DMS53 treated with DMSO at 0.1 percent for 48 hours (cell line): Measurements from ENCODE around the gene SRR.
"Not testable (repeated sequence)": the region's sequence is repeated elsewhere in the genome, so short reads cannot be mapped to it uniquely, and the experiment has no call there.

Experiments
- DNase-seq: peaks from one replicate; lab custom pipeline; 2025; ENCODE audit not compliant: unreplicated experiment; lab: John Stamatoyannopoulos, UW

Gene SRR

DNA sequence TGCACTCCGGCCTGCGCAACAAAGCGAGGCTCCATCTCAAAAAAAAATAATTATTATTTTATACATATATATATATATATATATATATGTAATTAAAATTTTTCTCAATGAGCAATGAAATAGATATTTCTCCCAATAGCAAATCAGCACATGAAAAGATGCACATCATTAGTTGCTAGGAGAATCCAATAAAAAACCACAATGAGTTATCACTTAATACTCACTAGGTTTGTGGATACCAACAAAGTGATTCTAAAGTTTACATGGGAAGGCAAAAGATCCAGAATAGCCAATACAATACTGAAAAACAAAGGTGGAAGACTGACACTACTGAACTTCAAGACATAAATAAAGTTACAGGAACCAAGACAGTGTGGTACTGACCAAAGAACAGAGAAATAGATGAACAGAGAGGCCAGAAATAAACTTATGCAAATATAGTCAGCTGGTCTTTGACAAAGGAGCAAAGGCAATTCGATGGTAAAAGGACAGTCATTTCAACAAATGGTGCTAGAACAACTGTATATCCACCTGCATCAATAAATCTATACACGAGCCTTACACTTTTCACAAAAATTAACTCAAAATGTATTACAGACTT is 13.8 kb upstream of the SRR start:
- DNase-seq: no peak

DNA sequence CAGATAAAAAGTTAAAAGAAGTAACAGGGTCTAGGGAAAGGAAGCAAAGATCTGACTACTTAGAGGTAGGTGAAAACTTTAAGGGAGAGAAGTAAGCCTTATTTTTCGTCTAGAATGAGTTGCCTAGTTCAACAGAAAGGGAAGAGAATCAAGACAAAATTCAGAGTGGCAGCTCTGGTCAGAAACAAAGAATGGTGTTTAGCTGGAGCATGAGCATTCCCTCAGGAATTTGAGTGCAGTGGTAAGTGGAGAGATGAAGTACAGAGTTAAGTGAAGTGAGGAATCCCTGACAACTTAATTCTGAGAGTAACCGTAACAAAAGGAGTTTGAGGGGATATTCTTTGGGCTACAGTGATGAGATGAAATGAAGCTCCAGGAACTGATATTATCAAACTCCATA is 11.7 kb upstream of the SRR start:
- no peak for DNase-seq

DNA sequence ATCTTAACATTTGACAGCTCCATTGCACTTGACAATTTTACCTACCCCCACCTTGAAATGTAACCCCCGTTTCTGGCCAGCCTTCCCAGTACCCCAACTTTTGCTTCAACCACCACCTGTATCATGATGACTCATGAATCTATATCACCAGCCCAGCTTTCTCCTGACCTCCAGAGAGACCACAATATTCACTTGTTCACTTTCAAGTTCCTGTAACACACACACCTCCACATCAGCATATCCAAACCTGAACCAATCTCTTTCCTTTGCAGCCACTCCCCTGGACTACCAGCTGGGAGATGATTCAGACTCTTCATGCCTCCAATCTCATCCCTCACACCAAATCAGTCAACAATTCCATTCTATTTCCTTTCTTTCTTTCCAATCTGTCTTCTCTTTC is 8.2 kb upstream of the SRR start:
- no peak for DNase-seq

DNA sequence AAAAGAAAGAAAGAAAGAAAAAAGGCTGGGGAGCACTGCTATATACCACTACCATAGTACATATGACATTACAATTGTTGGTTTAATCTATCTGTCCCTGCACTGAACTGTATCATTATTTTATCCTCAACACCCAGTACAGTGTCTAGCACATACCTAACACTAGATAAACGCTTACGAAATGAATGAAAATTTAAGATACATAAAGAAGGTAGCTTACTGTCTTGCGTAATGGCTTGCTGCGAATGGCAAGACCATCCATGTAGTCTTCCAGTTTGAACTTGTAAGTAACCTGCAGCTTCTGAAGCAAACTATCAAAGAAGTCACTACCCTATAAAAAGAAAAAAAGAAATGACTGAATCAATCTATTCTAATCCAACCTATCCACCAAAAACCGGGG is 6.7 kb upstream of the SRR start:
- DNase-seq: no peak

DNA sequence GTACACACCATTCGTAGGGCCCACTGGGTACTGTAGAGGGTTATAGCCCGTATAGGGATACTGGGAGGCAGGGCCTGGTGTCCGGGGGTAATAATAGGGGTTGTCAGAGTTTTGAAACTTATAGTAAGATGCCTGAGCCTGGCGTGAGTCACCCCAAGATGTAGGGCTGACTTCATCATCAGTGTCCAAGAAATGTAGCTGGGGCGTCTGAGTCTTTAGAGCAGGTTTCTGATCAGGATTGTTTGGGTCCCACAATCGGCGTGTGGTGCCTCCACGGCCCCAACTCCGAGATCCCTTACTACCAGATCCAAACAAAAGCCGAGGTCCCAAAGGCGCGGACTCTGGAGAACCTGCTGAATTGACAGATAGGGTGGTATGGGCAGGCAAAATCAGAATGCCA is 4.6 kb upstream of the SRR start:
- no peak for DNase-seq

DNA sequence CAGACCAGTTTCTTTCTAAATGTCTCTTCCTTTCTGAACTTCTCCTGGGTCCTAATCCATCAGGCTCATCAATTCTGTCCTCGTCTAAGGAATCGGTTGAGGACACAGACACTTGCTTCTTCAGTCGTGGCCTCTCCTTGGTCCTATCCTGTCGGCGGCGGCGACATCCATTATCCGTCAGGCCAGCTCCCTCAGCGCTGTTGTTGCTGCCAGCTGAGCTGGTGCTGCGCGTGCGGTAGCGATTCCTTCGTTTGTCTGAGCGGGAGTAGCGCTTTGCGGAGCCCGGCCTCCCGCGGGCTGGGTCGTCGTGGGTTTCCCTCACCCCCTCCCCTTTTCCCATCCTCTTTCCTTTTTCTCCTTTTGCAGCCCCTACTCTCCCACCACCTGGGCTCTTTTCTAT is 4.0 kb upstream of the SRR start:
- no peak for DNase-seq

DNA sequence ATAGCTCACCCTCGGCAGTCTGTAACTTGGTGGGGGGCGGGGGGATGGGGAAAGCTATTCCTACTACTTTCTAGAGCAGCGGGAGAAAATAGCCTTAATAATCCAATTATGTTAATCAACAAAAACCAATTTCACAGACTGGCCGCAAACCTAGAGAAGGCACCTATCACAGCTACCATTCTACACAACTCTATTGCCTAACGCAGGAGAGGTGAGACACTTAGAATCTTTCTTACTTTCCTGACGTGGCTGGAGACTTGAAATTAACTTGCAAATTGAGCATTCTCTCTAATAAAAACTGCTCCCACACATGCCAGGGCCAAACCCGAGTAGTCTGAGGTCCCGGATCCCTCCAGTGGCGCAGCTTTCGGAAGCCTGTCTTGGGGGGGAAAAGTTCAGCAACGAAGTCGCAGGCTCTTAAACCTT is 959 bp upstream of the SRR start:
- no peak for DNase-seq

DNA sequence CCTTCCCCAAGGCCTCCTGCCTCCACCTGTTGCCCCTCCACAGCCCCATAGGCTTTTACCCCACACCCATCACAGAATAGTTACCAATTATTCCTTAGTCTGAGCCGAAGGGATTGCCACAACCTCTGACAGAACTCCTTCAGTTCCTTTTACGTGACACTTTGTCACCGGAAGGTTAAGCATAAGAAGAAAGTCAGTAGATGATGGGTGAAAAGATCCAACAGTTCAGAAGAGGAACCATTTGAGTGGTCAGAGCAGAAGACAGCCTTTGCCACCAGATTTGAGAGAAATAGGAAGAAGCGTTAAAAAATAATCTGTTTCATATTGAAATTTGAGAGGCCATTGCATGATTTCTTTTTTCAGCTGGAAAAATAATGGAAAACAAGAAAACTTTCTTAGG is 1.2 kb downstream of the SRR start:
- no peak for DNase-seq

DNA sequence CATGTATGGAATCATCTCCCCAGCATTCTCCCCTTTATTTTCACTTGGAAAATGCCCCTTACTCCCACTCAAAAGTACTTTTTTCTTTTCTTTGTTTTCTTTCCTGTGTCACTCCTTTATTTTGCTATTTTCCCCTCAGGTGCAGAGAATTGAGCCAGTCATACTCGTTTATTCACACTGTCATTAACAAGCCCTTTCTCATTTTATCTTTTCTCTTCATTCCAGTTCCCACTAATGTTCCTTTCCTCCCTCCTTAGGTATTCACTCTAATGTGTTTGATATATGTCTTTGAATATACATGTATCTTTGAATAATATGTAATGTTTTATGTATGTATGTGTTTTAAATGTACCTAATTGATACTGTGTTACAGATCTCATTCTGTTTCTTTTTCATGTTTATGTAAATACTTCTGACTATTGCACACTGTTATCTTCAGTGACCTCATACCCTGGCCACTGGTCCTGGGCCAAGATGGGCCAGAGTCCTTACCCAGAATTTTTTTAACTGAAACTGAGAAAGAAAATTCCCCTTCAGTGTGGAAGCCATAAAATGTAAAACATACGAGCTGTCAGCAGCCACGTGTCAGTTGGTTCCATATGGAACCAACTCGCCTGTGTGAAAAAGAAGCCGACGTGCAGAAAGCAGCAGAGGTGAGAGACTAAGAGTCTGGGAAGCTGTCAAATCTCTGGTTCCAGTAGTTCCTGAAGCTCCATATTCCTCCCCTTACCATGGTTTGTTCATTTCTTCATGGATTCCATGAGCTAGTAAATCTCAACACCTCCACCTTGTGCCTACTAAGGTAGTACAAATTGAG is 5.8 kb downstream of the SRR start:
- no peak for DNase-seq

DNA sequence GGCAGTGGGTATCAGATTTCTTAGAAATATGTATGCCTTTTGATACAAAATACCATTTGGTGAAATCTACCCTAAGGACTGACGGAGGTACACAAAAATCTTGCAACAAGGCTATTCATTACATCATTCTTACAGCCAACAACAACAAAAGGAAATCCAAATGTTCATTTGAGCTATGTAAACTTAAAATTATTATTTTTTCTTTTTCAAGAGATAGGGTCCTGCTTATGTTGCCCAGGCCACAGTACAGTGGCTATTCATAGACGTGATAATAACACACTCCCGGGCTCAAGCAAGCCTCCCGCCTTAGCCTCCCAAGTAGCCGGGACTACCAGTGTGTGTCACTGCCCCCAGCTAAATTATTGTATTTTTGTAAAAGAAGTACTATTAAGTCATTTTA is 9.0 kb downstream of the SRR start:
- DNase-seq: no peak

DNA sequence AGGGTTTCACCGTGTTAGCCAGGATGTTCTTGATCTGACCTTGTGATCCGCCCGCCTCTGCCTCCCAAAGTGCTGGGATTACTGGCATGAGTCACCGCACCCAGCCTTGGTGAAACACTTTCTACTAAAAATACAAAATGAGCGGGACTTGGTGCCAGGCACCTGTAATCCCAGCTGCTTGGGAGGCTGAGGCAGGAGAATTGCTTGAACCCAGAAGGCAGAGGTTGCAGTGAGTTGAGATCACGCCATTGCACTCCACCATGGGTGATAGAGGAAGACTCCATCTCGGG is 13.1 kb downstream of the SRR start:
- not testable (repeated sequence) for DNase-seq

DNA sequence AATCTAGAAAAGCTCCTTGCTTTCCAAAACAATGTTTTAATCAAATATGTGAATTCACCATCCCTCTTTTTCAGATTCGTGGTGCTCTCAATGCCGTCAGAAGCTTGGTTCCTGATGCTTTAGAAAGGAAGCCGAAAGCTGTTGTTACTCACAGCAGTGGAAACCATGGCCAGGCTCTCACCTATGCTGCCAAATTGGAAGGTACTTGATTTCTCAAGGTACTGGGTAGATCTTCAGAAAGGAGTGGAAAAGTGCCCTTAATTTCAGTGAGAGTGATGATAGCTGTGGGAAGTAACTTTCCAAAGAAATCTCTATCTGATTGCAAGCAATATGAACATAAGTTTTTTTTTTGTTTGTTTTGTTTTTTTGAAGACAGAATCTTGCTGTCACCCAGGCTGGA is 14.0 kb downstream of the SRR start:
- DNase-seq: no peak

DNA sequence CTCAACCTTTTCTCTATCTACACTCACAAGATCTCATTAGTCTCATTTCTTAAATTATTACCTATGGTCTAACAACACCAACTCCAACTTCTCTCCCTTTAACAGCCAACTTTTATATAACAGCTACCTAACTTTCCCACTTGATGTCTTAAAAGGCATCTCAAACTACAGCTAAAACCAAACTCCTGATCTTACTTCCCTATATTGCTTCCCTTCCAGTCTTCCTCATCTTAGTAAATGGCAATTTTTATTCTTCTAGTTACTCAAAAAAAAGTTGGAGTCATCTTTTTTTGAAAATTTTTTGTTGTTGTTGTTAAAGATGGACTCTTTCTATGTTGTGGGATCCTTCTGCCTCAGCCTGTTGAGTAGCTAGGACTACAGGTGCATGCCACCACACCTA is 15.3 kb downstream of the SRR start:
- no peak for DNase-seq

DNA sequence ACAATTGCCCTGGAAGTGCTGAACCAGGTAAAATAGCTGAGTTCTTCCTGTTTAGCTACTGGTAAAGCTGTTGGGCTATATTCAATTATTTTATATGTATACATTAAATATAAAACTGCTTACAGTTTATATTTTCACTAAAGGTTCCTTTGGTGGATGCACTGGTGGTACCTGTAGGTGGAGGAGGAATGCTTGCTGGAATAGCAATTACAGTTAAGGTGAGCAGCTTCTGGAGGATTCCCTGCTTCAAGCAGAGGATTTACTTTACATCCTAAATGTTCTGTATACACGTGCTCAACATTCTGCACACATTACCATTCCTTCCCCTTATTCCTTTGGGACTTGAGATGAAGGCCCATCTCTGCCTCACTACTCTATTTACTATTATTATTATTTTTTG is 17.6 kb downstream of the SRR start:
- no peak for DNase-seq

DNA sequence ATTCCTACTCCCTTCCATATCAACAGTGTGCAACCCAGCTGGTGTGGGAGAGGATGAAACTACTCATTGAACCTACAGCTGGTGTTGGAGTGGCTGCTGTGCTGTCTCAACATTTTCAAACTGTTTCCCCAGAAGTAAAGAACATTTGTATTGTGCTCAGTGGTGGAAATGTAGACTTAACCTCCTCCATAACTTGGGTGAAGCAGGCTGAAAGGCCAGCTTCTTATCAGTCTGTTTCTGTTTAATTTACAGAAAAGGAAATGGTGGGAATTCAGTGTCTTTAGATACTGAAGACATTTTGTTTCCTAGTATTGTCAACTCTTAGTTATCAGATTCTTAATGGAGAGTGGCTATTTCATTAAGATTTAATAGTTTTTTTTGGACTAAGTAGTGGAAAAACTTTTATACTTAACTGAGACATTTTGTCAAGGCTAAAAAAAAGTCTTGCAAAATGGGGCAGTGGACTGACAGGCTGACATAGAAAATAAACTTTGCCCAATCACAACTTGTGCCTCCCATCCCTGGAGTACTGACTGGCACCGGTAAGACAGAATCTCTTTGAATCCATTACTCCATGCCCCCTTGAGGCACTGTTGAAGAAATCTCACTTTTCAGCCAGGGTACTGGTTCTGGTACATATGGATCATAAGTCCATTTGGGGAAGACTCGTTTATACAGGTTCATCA is 20.0 kb downstream of the SRR start:
- DNase-seq: no peak

DNA sequence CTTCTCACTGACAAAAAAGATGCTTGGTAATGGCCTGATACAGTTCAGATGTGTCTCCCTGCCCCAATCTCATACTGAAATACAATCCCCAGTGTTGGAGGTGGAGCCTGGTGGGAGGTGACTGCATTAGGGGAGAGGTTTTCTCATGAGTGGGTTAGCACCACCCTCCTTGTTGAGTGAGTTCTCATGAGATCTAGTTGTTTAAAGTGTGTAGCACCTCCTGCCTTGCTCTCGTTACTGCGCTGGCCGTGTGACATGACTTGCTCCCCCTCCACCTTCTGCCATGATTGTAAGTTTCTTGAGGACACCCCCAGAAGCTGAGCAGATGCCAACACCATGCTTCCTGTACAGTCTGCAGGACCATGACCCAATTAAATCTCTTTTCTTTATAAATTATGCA is 27.6 kb downstream of the SRR start:
- no peak for DNase-seq

DNA sequence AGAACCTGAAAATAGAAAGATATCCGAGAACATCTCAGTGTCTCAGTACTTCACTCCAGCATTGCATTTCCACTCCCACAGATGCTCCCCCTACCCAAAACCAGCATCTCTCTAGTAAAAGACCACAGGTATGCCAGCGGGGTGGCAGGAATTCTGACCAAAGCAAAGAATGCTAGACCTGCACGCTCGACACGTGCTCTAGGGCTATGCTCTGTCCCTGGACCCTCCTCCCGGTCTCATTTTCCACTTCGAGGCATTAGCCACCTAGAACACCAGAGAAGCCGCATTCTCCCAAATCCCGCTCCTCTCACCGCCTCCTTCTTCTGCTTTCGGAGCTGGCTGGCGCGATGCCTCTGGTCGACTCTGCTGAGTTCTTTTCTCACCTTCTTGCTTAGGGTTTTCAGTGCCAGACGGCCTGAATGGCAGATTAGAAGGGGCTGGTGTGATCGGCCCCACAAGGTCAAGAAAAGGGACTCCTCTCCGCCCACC is 32.0 kb downstream of the SRR start:
- no peak for DNase-seq

DNA sequence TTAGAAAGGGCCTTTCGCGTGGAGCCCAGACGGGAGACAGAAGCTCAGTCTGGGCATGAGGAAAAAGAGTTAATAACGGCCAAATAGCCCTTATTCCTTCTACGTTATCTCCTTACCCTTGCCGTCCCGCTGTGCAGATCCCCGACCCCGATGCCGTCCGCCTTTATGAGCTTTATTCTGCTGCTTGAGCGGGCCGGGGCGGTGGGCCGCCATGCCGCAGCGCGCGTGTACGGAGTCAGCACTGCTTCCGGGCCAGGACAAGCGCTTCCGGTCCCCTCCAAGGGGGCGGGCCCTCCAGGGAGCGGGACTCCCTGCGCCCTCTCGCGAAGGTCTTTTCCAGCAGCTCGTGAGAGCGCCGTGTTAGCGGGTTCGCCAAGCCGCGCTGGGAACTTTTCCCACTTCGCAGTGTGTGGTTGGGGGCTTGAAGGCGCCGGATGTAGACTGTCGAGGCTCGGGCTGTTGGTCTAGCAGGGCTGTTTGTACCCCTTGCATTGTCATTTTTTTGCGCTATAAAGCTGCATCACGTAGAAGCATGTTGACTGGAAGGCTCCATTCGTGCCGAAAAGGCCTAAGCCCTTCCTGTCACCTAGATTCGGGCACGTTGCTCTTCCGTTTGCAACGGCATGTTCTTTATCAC is 32.6 kb downstream of the SRR start, which contains the start of gene TSR1:
Gene TSR1 (minus strand): TSS at position 243 of the 637 bp plus-strand sequence. CDS start 30 bp downstream, at position 213.
- peak; percentile 76 for DNase-seq

DNA sequence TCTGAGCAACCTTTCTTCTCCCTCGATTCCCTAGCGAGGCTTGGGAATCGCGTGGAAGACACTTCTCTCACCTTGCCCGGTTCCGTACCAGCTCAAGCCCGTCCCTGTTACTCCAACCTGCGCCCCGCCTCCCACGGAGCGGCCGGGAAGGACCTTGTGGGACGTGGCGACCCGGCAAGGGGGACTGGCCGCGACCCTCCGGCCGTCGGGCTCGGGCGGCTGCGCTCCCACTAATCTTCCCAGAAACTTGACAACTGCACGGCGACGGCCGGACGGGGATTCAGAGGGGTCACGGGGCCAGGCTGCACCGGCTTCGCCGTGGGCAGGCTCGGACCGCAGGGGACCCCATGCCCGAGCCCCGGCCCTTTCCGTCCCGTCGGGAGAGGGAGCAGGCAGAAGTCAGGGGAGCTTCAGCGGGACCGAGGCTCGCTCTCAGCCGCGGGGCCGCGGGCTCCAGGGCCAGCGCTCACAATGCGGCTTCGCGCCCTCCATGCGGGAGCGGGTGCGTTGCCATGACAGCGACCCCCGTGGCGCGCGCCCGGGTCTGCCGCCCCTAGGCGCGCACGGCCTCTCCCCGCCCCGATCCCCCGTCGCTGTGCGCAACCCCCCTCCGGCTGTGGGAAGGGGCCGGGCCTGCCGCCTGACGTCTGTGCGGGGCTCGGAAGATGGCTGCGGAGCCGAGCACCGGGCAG is 33.2 kb downstream of the SRR start, which contains the start of gene SGSM2:
Gene SGSM2 (plus strand): TSS at position 650 of the 692 bp plus-strand sequence. CDS start 188 bp downstream, outside the sequence.
- no peak for DNase-seq

DNA sequence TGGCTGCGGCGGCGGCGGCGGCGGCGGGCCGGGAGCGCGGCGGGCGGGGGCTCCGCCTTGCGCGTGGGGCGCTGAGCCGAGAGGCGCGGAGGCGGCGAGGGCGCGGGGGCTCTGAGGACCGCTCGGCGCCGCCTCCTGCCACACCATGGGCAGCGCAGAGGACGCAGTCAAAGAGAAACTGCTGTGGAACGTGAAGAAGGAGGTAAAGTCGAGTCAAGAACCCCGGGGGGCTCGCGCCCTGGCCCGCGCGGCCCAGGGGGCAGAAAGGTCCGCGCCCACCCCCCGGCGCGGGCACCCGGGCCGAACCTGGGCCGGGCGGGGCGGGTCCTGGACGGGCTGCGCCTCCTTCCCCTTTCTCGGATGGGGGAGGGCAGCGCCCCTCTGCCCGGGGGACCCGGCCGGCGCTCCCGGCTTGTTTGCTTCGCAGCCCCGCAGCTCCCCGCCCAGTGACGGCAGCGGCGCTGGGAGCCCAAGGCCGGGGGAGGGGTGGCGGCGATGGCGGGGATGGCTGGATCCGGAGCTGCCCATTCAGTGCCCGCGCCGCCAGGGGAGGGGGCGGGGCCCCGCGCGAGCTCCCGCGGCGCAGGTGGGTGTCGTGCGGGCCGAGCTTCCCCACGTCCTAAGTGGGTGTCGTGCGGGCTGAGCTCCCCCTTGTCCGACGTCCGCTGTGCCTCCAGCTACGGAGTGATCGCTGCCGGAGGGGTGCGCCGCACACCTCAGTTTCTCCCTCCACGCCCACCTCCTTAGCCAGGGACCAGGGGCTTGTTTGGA is 34.0 kb downstream of the SRR start:
- no peak for DNase-seq
